Right lobe of liver (tissue), 4 donors: ENCODE data around the gene SEMA4G.

Experiments
- CTCF ChIP-seq, 4 donors: fragments of 200-600 bp in 3 of 4; fragments of 450-650 bp in 1 of 4; IDR thresholded peaks; one replicate each; pipeline versions ENCODE4 v1.5.1 to v1.8.0; 2016 to 2022; ENCODE audit warnings: antibody characterized with exemption in 4 of 4, mild to moderate bottlenecking in 2 of 4
- POLR2A ChIP-seq: fragments of 450-650 bp; IDR thresholded peaks from one replicate; pipeline ENCODE4 v1.6.1; 2017; ENCODE audit warnings: antibody characterized with exemption, mild to moderate bottlenecking
- donor health status: DM: no; HTN: no; CAD: no.
- donor health status: DM: no; HTN: no; CAD: no.
- donor health status: DM: no; HTN: yes; CAD: no.

GRCh38 chr10:100923580-100923979 lies 45.7 kb upstream of the SEMA4G start:
- TF ChIP-seq POLR2A (no peak), CTCF (IDR thresholded peaks at IDR 0.05) (no peak)
